Endothelial cell of hepatic sinusoid (primary cell): ENCODE results near the gene PLCL2.

Experiments
- in situ Hi-C: cut with HindIII; loops from 2 replicates; pipeline ENCODE4 v1.10.0; 2017; ENCODE audit warnings: low sequenced_read_pairs

The PLCL2 gene

DNA sequence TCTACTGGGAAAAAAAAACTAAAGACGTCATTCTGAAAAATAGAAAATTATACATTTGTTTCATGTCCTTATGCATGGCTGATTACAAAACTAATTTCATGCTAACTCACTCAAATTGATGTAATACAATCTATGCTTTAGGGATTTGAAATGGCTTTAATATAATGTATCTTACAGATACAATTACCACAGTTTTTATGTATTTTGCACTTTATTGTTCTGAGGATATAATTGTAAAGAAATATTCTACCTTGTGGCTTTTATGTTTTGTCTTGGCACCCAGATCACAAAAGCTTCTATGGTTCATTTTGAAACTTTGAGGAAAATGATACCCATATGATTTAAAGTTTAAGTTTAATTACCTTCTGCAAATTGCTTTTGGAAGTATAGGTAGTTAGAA, 122.5 kb downstream of the PLCL2 start:
- in situ Hi-C loops: no loop called here

DNA sequence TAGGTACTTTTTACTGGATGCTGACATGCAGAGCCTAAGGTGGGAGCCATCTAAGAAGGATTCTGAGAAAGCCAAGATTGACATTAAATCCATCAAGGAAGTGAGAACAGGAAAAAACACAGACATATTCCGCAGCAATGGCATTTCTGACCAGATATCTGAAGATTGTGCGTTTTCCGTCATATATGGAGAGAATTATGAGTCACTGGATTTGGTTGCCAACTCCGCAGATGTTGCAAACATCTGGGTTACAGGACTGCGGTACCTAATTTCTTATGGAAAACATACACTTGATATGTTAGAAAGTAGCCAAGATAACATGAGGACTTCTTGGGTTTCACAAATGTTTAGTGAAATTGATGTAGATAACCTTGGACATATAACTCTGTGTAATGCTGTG, 125.1 kb downstream of the PLCL2 start:
- in situ Hi-C loops: no loop called here

DNA sequence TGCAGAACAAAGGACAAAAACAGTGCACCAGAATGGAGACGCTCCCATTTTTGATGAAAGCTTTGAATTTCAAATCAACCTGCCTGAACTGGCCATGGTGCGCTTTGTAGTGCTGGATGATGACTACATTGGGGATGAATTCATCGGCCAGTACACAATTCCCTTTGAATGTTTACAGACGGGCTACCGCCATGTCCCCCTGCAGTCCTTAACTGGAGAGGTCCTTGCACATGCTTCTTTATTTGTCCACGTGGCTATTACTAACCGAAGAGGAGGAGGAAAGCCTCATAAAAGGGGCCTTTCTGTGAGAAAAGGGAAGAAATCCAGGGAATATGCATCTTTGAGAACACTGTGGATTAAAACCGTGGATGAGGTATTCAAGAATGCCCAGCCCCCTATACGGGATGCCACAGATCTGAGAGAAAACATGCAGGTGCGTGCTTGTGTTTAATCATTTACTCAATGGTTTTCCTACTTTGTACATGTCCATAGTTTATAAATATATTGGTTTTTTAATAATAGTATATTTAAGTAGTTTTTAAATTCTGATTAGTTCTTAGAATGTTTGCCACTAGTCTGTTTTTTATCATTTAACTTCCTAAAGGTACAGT, 127.1 kb downstream of the PLCL2 start:
- in situ Hi-C loops: no loop called here

DNA sequence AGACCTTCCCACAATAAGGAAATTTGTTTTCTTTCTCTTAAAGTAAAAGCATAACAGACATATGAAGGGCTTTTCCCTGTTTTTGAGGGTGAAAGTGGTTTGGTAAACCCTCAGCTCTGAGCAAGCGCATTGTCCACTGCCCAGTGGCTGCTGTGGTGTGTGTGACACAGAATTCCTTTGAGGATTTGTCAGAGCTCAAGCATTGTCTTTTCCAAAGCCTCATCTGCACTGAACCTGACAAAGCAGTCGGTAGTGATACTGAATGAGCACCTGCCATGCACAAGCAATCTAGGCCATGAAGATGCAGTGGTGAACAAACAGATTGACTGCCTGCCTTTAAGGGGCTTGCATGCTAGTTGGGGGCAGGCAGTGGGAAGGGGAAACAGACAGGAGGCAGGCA, 128.3 kb downstream of the PLCL2 start:
- in situ Hi-C loops: no loop called here

DNA sequence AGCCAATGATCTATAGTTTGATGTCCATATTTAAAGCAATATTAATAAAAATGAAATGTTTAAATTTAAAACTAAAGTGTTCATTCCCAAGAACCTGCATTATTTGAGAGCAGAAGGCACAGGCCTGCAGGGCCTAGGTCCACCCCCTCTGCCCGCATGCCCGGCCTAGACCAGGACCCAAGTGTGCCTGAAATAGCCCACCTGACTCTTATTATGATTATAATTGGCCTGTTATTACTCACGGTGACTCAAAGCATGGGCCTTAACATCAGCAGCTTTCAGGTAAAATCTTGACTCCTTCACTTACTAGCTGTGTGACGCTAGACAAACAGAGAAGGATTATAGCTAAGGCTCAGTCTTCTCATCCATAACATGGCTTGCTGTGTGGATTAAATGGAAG, 128.8 kb downstream of the PLCL2 start:
- in situ Hi-C loops: no loop called here

DNA sequence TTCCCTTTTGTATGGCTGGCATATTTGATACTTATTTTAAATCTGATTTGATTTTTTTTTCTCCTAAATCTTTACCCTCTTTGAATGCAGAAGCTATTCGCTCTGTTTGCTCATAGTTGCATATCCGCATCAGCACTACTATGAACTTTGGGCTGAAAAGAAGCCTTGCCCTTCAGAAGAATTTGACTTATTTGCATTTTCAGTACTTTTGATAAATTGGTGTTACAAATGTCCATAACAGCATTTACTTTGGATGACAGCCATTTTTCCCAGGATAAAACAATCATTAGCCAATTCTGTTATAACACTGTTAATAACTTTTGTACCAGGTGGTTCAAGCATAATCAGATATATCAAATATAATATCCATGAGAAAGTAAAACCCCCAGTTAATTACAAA, 129.5 kb downstream of the PLCL2 start:
- in situ Hi-C loops: no loop called here

DNA sequence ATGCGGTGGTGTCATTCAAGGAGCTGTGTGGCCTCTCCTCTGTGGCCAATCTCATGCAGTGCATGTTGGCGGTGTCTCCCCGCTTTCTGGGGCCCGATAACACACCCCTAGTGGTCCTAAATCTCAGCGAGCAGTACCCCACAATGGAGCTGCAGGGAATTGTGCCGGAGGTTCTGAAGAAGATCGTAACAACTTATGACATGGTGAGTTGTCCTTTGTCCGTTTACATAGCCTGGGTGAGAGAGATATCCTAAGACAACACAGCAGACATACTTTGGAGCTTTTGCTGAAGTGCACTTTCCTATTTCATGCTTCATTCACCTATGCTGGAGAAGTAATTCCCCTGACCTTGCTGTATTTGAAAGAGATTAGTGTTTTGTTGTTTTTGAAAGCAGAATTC, 130.0 kb downstream of the PLCL2 start:
- in situ Hi-C loops: no loop called here

DNA sequence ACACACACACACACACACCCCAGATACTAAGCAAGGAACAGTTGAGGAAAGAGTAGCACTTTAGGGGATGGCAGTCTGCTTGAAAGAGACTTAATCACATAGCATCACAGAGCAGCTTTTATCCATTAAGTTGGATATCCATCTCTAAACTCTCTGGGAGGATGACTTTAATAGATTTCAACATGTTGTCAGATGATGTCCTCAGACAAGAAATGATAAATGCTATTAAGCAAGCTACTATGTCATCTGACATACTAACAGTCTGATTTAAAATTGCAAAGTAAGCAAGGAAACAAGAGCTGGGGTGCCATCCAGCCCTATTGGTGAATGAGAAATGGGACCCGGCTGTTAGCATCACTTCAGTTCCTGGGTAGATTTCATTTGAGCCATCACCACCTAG, 136.9 kb downstream of the PLCL2 start:
- in situ Hi-C loops: no loop called here

DNA sequence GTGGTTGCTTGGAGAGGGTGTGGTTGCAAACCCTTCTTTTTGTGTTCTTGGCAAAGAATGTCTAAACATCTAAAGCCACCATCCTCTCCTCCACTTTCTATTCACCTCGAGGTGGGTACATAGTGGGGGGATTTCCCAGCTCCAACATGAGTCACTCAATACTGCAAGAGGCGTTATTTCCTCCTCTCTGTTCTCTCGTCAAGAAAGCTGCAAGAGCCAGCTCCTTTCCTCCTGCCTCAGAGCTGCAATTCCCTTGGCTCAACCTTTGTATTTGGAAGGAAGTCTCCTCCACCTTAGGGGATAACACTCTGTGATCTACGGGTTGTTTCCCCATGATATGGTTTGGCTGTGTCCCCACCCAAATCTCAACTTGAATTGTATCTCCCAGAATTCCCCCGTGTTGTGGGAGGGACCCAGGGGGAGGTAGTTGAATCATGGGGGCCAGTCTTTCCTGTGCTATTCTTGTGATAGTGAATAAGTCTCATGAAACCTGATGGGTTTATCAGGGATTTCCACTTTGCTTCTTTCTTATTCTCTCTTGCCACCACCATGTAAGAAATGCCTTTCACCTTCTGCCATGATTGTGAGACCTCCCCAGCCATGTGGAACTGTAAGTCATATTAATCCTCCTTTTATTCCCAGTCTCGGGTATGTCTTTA, 138.4 kb downstream of the PLCL2 start:
- in situ Hi-C loops: no loop called here

DNA sequence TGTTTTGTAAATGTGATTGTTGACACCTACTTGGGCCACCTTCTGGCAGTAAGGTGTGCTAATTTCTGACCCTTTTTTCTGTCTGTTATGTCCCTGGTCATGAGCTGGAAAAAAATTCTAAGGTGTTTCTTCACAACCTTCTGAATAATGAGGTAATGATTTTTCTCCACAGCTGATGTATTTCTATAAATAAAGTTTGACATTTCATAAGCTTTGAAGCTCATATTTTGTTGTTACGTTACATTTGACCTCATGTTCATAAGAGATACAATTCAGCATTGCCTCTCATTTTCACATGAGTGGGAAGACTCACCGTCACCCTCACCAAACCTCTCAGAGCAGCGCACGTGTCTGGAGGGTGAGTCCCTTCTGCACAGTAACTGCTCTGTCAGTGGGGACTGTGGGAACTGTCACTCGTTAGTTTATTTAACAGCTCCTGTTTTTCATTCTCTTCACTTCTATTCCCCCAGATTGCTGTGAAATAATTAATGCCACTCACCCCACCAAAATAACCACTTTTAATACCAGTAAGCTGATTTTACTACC, 140.9 kb downstream of the PLCL2 start:
- in situ Hi-C loops: no loop called here

DNA sequence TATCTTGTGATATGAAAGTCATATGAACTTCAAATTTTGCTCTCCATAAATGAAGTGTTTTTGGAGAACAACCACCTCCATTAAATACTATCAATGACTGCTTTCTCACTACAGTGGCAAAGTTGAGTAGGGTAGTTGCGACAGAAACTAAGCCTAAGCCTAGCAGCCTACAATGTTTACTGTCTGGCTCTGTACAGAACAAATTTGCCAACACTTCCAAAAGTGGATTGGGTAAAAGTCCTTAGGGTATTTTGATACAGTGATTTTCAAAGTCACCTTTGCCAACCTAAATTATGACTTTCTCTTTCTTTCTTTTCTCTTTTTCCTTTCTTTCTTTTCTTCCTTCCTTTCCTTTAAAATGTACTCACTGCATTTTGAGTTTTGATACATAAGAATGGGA, 142.6 kb downstream of the PLCL2 start:
- in situ Hi-C loops: no loop called here

DNA sequence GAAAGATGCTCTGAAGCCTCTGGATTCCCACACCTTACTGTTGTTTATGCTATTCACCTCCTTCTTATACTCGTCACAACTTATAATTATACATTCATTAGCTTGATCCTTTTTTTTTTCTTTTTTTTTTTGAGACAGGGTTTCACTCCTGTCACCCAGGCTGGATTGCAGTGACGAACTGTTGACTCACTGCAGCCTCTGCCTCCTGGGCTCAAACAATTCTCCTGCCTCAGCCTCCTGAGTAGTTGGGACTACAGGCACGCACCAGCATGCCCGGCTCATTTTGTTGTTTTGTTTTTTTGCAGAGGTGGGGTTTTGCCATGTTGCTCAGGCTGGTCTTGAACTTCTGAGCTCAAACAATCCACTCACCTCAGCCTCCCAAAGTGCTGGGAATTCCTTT, 143.6 kb downstream of the PLCL2 start:
- in situ Hi-C loops: no loop called here

DNA sequence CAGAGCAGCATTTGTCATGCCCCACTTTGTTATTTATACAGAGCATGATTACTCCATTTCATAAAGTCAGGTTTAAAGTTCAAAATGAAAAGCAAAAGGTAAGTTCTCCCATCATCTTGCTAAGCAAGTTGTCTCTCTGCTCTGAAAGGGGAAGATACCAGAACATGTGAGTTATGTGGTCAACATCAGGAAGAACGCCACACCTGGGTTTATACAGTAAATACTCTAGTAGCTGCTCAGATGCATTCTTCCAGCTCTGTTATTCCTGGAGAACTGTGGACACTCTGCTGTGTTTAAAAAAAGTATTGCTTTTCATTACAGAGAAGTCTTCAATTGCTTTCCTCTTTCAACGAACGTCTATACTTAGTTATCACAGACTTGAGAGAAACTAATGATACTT, 145.7 kb downstream of the PLCL2 start:
- in situ Hi-C loops: no loop called here

DNA sequence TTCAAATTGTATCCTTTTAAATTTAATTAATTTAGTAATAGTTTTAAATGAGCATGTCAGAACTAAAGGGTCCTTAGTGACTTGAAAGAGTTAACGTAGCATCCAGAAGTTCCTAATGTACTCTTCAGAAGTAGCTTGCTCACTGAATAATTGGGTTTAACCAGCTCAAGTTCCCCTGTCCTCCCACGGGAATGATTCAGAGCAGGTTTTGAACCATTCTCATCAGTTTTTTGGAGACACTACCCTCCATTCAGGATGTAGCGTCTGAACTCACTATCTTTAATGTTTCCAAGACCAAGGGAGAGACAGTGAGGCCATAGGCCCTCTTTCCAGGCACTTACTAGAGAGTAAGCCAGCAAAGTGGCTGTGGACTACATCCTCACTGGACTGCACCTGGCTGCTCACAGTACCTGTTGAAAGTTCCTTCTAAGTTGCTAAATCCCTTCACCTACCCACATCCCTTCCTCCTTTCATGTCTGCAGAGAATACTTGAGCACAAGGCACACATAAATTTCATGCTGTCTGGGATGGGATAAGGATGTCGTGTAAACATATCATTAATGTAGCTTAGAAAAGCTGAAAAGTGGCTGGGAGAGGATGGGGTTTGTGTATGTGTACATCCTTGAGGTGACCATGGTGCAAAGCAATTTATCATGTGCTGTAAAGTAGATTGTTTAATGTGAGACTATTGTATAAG, 146.3 kb downstream of the PLCL2 start:
- in situ Hi-C loops: no loop called here

DNA sequence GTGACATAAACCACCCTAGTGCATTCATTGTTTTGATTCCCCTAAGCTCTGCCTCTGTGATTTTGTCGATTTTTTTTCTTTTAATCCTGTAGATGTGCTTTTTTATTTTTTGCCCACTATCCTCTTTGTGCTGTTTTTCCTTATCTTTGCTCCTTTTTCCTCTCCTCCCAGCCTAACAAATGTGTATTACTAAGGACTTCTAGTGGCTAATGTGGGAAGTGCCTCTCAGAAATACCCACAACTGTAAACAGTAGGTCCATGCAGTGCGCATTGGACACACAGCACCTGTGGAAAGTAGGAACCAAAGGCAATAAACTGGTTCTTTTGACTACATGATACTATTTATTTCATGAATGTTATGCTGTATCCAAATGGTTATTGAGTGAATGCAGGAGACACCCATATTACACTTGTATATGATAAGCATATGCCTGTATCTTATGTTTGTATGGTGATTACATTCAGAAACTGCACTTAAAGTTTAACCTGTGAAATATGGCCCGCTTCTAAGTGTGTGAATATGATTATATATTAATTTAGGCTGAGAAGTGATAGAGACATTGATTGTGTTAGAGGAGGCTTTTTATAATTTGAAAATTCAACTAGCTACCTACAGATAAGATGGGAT, 147.8 kb downstream of the PLCL2 start:
- in situ Hi-C loops: no loop called here

DNA sequence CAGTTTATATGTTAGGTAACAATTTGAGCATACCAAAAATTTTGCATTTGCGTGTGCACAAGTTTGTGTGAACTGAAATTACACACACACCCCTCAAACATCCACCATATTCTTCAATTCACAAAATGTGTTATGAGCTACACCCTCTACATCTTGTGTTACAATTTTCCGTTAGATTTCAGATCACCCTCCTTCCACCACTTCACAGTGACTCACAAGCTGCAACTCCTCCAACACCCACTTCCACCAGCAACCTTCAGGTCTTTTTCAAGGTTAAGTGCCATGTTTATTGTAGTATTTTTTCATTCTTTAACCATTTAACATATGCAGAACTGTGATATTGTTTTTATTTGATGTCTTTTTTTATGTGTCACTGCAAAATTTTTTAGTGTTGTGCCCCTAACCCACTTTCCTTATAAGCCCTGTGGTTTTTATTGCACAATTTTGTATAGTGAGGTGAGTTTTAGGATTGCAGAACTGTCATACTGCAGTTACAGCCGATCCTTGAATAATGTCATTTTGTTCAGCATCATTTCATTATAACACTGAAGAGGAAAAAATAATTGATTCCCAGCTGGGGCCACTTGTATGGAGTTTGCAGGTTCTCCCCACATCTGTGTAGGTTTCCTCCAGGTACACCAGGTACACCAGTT, 148.9 kb downstream of the PLCL2 start:
- in situ Hi-C loops: no loop called here

DNA sequence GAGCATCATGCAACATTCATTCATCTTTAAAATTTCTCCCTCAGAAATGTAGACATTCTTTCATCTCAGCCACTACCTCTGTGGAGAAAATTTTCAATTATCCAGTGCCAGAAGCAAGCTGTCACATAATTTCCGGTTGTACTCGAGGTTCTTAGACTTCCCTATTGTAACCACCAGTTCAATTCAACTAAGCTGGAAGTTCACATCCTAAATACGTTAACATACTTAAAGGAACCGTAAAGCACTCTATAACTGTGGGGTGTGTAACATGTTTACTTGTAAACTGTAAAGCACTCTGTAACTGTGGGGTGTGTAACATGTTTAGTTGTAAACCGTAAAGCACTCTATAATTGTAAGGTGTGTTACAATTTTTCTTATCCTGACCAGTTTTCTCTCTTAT, 150.3 kb downstream of the PLCL2 start:
- in situ Hi-C loops: no loop called here

DNA sequence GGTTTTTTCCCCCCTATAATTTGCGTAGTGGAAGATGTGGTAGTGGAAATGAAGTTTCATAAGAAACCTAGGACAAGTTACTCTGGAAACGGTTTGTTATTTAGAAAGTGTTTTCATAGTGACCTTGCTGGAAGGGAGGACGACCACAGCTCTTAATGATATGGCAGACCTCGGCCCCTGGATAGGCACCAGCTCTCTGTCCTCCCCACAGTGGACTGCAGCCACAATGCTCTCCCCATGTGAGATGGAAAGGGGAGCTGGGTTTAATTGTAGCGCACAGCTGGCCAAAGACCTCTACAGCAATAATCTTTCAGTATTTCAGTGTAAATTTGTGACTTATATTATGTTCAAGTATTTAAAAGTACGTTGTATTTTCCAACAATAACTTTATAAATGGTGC, 151.2 kb downstream of the PLCL2 start:
- in situ Hi-C loops: no loop called here

DNA sequence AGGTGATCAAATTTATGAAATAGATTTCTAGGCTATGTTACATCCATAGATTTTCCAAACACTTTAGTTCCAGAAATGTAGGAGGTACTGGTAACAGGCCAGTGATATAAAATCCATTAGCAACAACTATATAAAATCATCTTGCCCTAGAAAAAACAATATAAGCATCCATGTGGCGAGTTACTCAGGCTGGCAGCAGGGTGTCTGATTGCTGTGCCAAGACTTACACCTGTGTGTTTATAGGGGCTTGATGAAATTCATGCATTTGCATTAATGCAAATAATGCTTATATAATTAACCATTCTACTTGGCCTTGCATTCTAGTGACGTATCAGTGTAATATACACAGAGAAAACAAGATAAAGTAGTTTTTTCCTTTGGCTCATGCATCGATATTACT, 153.4 kb downstream of the PLCL2 start:
- in situ Hi-C loops: no loop called here

DNA sequence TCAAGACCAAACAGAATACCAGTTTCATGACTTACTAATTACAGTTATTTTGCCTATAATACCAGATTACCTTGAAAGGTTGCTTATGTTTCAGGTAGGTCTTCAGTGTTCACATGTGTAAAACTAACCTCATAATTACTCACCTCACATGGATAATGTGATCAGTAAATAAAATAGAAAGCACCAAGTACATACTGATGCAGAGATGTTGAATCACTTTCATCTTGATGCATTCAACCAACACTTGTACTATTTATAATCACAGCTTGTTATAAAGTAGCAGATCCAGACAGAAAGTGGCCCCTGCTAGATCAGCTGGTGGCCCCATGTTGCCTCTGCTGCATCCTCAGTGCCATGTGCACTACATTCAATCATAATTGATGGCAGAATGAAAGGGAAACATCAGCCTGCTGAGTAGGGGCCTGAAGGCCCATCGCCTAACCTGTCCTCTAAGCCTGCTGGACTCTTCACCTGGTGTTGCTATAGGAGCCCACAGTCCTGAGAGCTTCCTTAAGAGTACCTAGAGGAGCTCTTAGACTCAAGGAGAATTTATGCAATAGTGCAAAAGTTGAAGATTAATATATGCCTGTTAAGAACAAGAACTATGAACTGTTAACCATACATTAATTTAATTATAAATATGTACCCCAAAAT, 154.3 kb downstream of the PLCL2 start:
- in situ Hi-C loops: no loop called here

DNA sequence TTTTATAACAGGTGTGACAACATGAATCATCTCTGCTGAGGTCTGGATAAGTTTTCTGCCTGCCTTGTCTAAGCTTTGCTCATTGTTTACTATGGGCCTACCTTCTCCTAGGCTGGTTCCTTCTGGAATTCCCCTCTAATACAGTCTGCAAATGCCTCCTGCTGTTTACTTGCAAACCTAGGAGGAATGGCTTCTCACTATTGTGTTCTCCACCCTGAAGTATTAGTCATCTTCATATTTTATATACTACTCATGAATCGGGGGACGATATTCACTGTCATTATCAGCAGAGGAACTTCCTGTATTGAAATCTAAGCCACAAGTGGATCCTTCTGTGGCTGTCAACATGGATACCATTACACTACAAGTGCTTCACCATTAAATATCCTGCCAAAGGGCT, 154.8 kb downstream of the PLCL2 start:
- in situ Hi-C loops: no loop called here
